ENCODE measurements around the gene PARVB.

Gene PARVB

DNA sequence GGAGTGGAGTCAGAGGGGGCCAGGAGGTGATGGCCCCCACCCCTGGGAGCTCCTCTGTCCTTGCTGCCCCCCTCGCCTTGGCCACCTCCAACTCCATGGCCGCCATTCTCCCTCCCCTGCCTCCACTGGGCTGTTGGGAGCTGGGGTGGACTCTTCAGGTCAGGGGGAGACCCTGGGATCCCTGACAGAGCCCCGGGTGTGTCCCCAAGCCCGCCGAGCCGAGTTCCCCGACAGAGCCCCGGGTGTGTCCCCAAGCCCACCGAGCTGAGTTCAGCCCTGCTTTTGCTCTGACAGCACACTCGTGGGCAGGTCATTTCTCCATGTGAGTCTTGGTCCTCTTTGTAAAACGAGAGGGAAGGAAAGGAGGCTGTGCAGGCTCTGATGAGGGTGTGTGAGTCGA lies 143.4 kb downstream of the PARVB start:
- no peak for DNase-seq

DNA sequence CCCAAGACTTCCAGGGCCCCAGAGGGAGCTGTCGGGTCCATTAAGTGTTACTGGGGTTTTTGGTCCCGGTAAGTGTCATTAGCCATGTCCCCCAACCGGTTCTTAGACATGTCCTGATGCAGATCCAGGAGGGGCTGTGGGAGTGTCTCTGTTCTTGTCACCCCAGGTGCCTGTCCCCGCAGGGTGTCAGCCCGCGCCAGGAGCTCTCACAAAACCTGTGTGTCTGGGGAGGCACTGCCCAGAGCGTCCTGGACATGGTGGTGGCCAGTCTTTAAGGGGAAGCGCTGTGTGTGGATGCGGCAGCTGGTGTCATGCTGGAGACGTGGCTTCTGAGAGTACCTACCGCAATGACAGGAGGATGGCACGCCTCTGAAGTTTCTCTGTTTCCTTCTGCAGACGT lies 144.1 kb downstream of the PARVB start:
- DNase-seq: no peak

DNA sequence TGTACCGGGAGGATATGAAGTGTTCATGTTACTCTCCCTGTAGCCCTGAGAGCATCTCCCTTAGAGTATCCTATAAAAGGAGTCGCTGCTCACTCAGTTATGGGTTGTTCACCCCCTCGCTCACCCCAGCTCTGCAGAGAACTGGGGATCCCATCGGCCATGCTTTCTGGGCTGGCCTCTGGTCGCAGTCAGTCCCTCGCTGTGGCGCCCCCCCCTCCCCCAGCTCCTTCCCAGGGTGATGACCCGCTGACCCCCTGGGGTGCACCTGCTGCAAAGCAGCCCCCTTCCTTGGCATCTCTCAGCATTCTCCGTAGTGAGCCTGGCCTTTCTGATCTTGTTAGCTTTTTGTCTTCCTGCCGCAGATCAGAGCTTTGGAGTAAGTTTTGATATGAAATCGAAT lies 146.4 kb downstream of the PARVB start:
- DNase-seq: no peak

DNA sequence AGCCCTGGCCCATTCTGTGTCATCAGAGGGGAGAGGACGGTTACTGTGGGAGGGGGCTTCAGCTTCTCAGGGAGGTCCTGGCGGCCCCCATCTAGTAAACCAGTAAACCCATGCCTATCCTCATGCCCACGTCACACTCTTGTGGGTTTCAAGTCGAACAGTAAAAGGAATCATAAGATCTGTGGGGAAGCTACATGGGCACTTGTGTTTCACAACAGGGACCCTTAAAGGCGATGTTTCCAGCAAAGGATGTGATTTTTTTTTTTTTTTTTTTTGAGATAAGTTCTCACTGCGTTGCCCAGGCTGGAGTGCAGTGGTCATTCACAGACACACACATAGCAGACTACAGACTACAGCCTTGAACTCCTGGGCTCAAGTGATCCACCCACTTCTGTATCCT lies 147.5 kb downstream of the PARVB start:
- no peak for DNase-seq

DNA sequence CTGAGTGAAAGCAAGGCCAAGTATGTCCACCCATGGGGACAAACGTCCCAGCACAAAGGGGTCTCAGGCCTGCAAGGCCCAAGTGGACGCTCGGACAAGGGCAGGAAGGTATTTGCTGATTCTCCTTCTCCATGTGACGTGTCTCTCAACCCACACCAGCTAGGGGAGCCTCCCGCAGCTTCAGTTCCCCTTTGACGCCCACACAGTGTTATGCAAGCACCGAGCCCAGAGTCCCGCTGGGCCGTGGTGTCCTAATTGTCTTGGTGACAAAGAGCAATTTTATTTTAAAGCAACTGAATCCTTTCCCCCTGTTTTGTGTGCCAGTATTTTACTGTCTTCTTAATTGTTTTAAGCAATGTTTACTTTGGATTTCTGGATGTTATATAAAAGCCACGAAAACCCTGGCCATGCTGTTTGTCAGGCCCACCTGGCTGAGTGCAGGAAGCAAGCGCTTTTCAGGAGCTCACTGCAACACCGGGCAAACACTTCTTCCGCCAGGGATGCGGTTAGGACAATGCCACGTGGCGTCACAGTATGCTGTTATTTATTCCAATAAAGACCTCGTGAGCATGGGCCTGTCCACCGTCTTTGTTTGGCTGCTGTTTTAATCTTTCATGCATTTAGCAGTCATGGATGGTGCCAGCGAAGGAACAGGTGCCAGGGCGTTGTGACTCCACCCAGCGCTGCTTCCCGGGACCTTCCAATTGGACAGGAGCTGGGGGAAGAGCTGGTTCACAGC lies 148.4 kb downstream of the PARVB start:
- DNase-seq: peak; percentile 44

DNA sequence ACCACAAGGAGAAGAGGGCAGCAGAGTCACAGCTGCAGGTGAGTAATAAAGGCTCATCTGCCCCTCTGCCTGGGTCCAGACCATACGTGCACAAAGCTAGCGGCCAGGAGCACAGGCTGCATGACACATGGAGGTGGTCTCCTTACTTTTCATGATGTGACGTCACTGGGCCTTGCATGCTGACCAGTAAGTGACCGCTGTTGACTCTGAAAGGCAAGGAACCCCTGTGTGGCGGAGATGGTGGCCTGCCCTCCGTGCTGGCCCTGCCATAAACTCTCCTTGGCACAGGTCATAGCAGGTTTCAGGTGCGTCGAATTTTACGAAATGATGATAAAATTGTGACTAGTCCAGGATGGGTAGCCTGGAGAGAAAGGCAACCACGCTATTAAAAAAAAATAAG lies 149.1 kb downstream of the PARVB start:
- no peak for DNase-seq

DNA sequence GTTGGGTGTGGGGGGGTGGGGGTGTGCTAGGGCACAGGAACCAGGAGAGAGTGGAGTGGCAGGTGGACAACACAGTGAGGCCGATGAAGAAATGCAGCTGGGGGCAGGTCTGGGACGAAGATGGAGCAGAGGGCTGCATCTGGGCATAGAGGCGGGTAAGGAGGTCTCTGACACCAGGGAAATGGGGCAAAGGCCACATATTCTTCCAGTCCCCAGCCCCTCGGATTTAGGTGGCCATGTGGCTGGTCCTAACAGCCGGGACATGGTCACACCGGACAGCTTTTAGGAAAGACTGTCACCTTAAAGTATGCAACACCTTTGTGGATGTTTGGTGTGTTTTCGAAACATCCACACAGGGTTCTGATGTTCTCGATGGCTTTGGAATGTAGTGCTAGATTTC lies 151.6 kb downstream of the PARVB start:
- no peak for DNase-seq

- DNase-seq: no peak
These were observed 155.3 kb downstream of the PARVB start for GRCh38 chr22:44179196-44179988.

- DNase-seq: no peak
These were observed 156.0 kb downstream of the PARVB start for GRCh38 chr22:44179989-44180705.

GRCh38 chr22:44180706-44181032 lies 156.6 kb downstream of the PARVB start, which contains the start of gene PARVG:
Gene PARVG (plus strand): TSS chr22:44180925. CDS start chr22:44183330, 2,405 bp downstream.
- no peak for DNase-seq

DNA sequence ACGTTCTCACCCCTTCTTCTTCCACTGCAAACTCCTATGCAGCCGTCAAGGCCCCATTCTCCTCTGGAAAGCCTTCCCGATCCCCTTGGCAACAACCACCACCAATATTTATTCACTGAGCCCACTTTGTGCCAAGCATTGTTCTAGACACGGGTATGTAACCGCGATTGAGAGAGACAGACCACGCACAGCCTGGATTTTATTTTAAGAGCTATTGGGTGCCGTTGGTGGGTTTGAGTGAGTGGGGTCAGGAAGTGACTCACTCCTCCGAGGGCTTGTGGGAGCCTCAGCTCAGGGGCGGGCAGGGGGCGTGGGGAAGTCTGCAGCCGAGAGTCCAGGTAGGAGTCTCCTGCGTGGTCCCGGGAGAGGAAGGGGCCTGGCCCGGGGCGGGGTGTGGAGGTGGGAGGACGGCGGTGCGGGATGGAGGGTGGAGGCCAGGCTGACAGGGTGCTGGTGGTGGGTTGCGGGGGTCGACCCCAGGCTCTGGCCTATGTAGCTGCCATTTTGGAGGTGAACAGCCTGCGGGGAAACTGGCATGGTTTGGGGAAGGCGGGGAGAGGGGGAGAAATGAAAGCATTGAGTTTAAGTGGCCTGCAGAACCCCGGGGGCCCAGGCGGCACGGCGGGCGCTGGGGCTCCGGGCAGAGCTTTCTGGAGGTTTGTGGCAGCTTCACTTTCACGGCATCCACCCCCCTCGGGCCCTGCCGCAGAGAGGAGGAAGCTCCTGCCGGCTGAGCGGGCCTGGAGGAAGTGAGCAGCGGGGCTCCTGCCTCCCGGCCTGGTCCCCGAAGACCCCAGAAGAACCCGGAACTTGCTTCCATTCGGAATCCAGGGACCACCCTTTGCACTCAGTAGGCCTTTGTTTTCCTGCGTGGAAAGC lies 157.2 kb downstream of the PARVB start:
- no peak for DNase-seq

- no peak for DNase-seq
These were observed 157.9 kb downstream of the PARVB start for GRCh38 chr22:44181912-44182587.

DNA sequence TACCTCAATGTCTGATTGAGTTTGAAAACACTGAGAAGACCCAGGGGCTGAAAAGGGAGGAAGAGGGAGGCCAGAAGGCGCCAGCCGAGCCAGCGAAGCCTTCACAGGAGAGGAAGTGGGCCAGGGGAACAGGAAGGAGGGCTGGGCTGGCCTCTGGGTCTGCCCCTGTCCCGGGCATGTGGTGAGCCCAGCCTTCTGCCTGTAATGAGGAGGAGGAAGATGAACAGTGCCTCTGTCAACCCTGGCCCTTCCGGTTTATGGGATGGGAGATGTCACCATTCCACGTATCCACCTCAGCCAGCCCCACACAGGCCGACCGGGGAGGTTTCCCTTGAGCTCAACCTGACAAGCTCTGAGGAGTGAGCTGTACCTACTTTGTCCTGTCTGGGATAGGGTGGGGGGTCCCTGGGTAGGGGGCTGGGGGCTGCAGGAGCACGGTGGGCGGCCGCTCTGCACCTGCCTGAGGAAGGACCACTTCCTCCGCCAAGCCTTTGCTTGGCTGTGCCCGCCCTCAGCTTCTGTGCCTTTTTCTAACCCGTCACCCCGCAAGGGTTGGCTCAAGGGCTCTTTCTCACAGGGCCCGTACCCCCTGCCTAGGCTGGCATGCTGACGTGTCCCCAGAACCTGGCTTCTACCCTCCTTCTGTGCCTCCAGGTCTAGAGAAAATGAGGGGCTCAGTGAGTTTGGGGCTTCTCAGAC lies 158.6 kb downstream of the PARVB start:
- no peak for DNase-seq

DNA sequence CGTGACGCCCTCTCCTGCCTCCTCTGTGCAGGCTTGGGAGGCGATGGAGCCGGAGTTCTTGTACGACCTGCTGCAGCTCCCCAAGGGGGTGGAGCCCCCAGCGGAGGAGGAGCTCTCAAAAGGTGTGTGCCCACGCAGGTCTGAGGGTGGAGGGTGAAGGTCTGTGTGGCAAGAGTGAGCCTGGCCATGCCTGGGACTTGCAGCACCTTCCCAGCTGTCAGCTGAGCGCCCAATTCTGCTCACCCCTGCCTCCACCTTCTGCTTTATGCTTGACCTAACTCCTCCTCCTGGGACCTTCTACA lies 159.1 kb downstream of the PARVB start:
- no peak for DNase-seq

DNA sequence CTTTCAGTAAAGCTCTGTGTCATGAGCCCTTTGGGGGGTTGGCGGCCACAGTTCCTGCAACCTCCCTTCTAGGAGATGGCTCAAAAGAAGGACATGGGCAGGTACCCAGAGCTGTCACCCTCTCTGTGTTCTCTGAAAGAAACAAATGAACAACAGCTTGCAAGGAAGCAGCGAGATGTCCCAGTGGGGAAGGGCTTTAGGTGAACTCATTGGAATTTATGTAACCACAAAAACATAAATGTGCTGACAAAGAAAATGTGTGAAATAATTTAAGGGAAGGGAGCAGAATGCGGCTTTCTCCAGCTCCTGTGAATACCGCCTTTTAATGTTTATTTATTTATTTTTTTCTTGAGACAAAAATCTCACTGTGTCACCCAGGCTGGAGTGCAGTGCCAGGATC lies 159.9 kb downstream of the PARVB start:
- no peak for DNase-seq

DNA sequence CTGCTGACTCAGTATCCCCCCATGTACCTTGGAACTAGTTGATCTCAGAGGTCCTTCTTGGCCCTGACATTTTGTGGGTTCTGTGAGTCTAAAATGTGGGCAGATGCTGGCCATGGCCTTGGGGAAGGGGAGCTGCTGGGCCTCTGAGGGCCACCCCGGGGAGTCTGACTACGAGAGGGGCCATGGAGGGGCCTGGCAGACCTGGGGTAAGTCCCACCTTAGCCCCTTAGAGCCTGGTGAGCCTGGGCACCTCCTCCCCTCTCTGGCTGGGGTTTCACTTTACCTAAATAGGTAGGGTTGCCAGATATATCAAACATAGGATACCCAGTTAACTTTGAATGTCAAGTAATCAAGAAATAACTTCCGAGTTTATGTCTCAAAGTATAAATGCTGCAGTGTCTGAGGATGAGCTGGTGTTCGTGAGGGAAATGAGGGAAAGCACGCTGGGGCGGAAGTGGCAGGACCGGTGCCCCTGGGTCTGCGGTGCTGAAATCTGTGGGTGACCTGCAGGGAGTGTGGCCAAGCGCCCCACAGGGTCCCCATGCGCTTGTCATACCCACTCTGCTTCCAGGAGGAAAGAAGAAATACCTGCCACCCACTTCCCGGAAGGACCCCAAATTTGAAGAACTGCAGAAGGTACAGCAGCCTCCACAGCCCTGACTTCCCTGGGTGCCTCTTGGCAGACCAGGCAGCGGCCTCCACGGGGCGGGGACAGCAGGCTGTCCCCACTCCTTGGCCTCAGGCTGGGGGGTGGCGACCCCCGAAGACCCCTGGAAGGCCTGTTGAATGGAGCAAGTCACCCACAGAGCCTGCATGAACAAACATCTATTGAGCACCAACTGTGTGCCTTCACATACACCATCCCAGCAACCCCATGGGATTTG lies 161.4 kb downstream of the PARVB start:
- no peak for DNase-seq

GRCh38 chr22:44186121-44186510 lies 162.0 kb downstream of the PARVB start:
- DNase-seq: no peak

DNA sequence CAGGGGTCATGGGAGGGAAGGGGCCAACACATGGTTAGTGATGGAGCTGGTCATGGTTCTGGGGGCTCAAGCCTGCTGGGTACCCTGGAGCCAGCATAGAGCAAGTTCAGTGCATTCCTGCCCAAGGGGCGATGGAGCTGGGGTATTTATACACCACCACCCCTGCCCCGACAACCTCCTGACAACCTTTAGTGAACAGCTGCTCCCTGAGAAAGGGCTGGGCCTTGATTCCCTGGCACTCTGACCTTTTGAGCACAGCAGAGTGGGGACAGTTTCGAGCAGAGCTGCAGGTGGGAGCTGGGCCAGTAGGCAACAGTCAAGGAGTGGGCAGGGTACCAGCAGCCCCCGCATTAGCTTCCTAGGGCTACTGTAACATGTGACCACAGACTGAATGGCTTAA lies 162.6 kb downstream of the PARVB start:
- no peak for DNase-seq

DNA sequence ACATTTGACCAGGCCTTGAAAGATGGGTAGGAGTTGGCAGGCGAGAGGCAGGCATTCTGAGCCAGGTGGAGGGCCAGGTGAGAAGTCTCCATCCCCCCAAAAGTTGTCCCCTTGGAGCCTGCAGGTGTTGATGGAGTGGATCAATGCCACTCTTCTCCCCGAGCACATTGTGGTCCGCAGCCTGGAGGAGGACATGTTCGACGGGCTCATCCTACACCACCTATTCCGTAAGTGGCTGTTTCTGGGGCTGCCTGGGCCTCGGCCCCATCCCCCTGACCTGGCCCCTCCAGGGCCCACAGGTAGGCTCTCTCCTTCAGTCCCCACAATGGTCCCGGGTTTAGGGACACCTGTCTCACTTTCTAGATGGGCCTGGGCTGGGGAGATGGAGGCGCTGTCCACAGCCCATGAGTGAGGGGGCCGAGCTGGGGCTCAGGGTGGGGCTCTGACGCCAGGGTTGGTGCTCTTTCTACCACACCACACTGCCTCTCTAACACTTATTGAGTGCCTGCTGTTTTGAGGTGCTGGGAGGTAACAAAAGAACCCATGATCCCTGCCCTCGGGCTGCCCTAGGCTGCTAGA lies 163.6 kb downstream of the PARVB start:
- DNase-seq: no peak

GRCh38 chr22:44188316-44188715 lies 164.2 kb downstream of the PARVB start:
- no peak for DNase-seq
